H9 (cell line): Measurements from ENCODE around the gene TMEM151A. TPM values are rescaled to one million over a fixed set of nuclear protein-coding genes. Genes with fewer than 3 reads are reported as not detected.
A peak's percentile ranks its signal among the peaks of the same experiment; 100 is the strongest.

ENCODE experiments used
- DNase-seq: peaks from one replicate; pipeline ENCODE4 v3.0.0-alpha.2; 2017
- H2AFZ ChIP-seq: one replicate; pipeline ENCODE4 v1.6.1; 2013; ENCODE audit warnings: mild to moderate bottlenecking, low read length, control low read depth, moderate library complexity
- H2AK5ac ChIP-seq: 2 replicates; pipeline ENCODE4 v1.6.1; 2013; ENCODE audit warnings: low read length, control low read depth, mixed read lengths; ENCODE audit not compliant: insufficient read length
- H2BK120ac ChIP-seq: one replicate; pipeline ENCODE4 v1.6.1; 2013; ENCODE audit warnings: low read depth, mild to moderate bottlenecking, low read length, control low read depth, inconsistent platforms; ENCODE audit not compliant: poor library complexity, severe bottlenecking
- H2BK12ac ChIP-seq: 2 replicates; pipeline ENCODE4 v1.6.1; 2013; ENCODE audit warnings: low read length, control low read depth, mixed read lengths, low read depth; ENCODE audit not compliant: insufficient read length
- H2BK15ac ChIP-seq: 2 replicates; pipeline ENCODE4 v1.6.1; 2013; ENCODE audit warnings: low read depth, low read length, control low read depth
- H2BK20ac ChIP-seq: one replicate; pipeline ENCODE4 v1.6.1; 2013; ENCODE audit warnings: low read depth, mild to moderate bottlenecking, low read length, control low read depth, inconsistent platforms; ENCODE audit not compliant: poor library complexity, severe bottlenecking
- H2BK5ac ChIP-seq: 2 replicates; pipeline ENCODE4 v1.6.1; 2013; ENCODE audit warnings: low read length, control low read depth, mixed read lengths; ENCODE audit not compliant: insufficient read length
- H3K14ac ChIP-seq: 2 replicates; pipeline ENCODE4 v1.6.1; 2013; ENCODE audit warnings: low read length, control low read depth; ENCODE audit not compliant: insufficient read depth
- H3K18ac ChIP-seq: 2 replicates; pipeline ENCODE4 v1.6.1; 2013; ENCODE audit warnings: low read depth, mild to moderate bottlenecking, mixed read lengths, low read length, control low read depth; ENCODE audit not compliant: insufficient read length
- H3K23ac ChIP-seq: 2 replicates; pipeline ENCODE4 v1.6.1; 2013; ENCODE audit warnings: low read length, control low read depth, mixed read lengths, low read depth; ENCODE audit not compliant: insufficient read length
- H3K23me2 ChIP-seq: 2 replicates; pipeline ENCODE4 v1.6.1; 2013; ENCODE audit warnings: low read depth, mild to moderate bottlenecking, mixed read lengths, low read length, control low read depth; ENCODE audit not compliant: insufficient read length, poor library complexity, severe bottlenecking
- H3K27ac ChIP-seq: 2 replicates; pipeline ENCODE4 v1.5.1; 2013; ENCODE audit warnings: low read length, control low read depth, mixed read lengths, low read depth; ENCODE audit not compliant: insufficient read length
- H3K27me3 ChIP-seq: 2 replicates; pipeline ENCODE4 v1.6.1; 2013; ENCODE audit warnings: low read length, control low read depth, inconsistent platforms; ENCODE audit not compliant: insufficient read depth
- H3K4ac ChIP-seq: 2 replicates; pipeline ENCODE4 v1.6.1; 2013; ENCODE audit warnings: low read depth, mild to moderate bottlenecking, control low read depth, inconsistent platforms, low read length, moderate library complexity
- H3K4me1 ChIP-seq: 2 replicates; pipeline ENCODE4 v1.6.1; 2013; ENCODE audit warnings: low read length, control low read depth, inconsistent platforms; ENCODE audit not compliant: insufficient read depth
- H3K4me2 ChIP-seq: 2 replicates; pipeline ENCODE4 v1.6.1; 2013; ENCODE audit warnings: low read length, control low read depth, mixed read lengths; ENCODE audit not compliant: insufficient read length, insufficient read depth
- H3K56ac ChIP-seq: 2 replicates; pipeline ENCODE4 v1.6.1; 2013; ENCODE audit warnings: low read depth, mild to moderate bottlenecking, mixed read lengths, low read length, control low read depth; ENCODE audit not compliant: insufficient read length
- H3K79me1 ChIP-seq: 2 replicates; pipeline ENCODE4 v1.6.1; 2013; ENCODE audit warnings: low read depth, mild to moderate bottlenecking, moderate library complexity, low read length, control low read depth, inconsistent platforms; ENCODE audit not compliant: insufficient read depth, poor library complexity, severe bottlenecking
- H3K79me2 ChIP-seq: 2 replicates; pipeline ENCODE4 v1.6.1; 2013; ENCODE audit warnings: low read length, control low read depth, inconsistent platforms; ENCODE audit not compliant: insufficient read depth
- H3K9ac ChIP-seq: 2 replicates; pipeline ENCODE4 v1.6.1; 2013; ENCODE audit warnings: low read length, control low read depth, mixed read lengths; ENCODE audit not compliant: insufficient read length; ENCODE audit errors: extremely low read depth
- H3K9me3 ChIP-seq: one replicate; pipeline ENCODE4 v1.6.1; 2013; ENCODE audit warnings: low read depth, low read length, inconsistent platforms; ENCODE audit not compliant: control insufficient read depth
- H3T11ph ChIP-seq: one replicate; pipeline ENCODE4 v1.6.1; 2013; ENCODE audit warnings: mild to moderate bottlenecking, low read length, control low read depth, inconsistent platforms
- H4K20me1 ChIP-seq: one replicate; pipeline ENCODE4 v1.6.1; 2013; ENCODE audit not compliant: control insufficient read depth, insufficient read length, insufficient read depth
- H4K5ac ChIP-seq: 2 replicates; pipeline ENCODE4 v1.6.1; 2013; ENCODE audit warnings: low read depth, mild to moderate bottlenecking, mixed read lengths, low read length, control low read depth; ENCODE audit not compliant: insufficient read length
- H4K8ac ChIP-seq: replicated peaks from 2 replicates; pipeline ENCODE4 v1.6.1; 2013; ENCODE audit warnings: low read length, control low read depth, mixed read lengths, low read depth; ENCODE audit not compliant: insufficient read length
- H4K91ac ChIP-seq: 2 replicates; pipeline ENCODE4 v1.6.1; 2013; ENCODE audit warnings: low read depth, mild to moderate bottlenecking, moderate library complexity, mixed read lengths, low read length, control low read depth; ENCODE audit not compliant: insufficient read length
- H3K27ac Mint-ChIP-seq, 3 experiments: 2 replicates in 2 of 3; 3 replicates in 1 of 3; pipeline ENCODE4 v1.8.0; 2020 to 2021; ENCODE audit warnings: mixed read lengths in 3 of 3, mild to moderate bottlenecking in 1 of 3, moderate library complexity in 1 of 3
- H3K27me3 Mint-ChIP-seq: 2 replicates; pipeline ENCODE4 v1.8.0; 2021; ENCODE audit warnings: low read depth, mild to moderate bottlenecking, moderate library complexity, mixed read lengths
- H3K36me3 Mint-ChIP-seq, 3 experiments: 2 replicates in 2 of 3; 3 replicates in 1 of 3; pipeline ENCODE4 v1.8.0; 2020 to 2021; ENCODE audit warnings: low read depth in 3 of 3, mixed read lengths in 3 of 3; ENCODE audit not compliant: insufficient read depth in 1 of 3
- H3K4me1 Mint-ChIP-seq, 2 experiments: 2 replicates each; pipeline ENCODE4 v1.8.0; 2020; ENCODE audit warnings: mixed read lengths in 2 of 2
- H3K4me3 Mint-ChIP-seq, 2 experiments: 2 replicates in 1 of 2; 3 replicates in 1 of 2; pipeline ENCODE4 v1.8.0; 2020 to 2021; ENCODE audit warnings: mild to moderate bottlenecking in 2 of 2, mixed read lengths in 2 of 2, moderate library complexity in 1 of 2
- H3K9me3 Mint-ChIP-seq, 2 experiments: 2 replicates in 1 of 2; 3 replicates in 1 of 2; pipeline ENCODE4 v1.8.0; 2020; ENCODE audit warnings: mild to moderate bottlenecking in 2 of 2, mixed read lengths in 2 of 2, moderate library complexity in 1 of 2
- WGBS: extraction: QIAGEN DNeasy Blood & Tissue Kit; methylation state at CpG from one replicate; pipeline ENCODE4 v1.1.7; 2013; ENCODE audit warnings: missing lambda C conversion rate, low lambda C conversion rate, mixed read lengths; ENCODE audit not compliant: insufficient read length; ENCODE audit errors: extremely low coverage; 5-methylcytosine and 5-hydroxymethylcytosine counted together
- total RNA-seq: library from RNA; stranded (reverse); gene quantifications from 2 replicates; pipeline ENCODE4 v1.2.1, GENCODE V29; 2021
- TF ChIP-seq, protein P1 (sequence below): fragments of 200-600 bp; sonication (generic); conservative IDR thresholded peaks from 3 replicates; pipeline ENCODE4 v1.8.0; 2021; ENCODE audit warnings: antibody characterized with exemption, mild to moderate bottlenecking

The TMEM151A gene
- total RNA-seq, 1 experiment from 2014 or later = 1.2 TPM

DNA sequence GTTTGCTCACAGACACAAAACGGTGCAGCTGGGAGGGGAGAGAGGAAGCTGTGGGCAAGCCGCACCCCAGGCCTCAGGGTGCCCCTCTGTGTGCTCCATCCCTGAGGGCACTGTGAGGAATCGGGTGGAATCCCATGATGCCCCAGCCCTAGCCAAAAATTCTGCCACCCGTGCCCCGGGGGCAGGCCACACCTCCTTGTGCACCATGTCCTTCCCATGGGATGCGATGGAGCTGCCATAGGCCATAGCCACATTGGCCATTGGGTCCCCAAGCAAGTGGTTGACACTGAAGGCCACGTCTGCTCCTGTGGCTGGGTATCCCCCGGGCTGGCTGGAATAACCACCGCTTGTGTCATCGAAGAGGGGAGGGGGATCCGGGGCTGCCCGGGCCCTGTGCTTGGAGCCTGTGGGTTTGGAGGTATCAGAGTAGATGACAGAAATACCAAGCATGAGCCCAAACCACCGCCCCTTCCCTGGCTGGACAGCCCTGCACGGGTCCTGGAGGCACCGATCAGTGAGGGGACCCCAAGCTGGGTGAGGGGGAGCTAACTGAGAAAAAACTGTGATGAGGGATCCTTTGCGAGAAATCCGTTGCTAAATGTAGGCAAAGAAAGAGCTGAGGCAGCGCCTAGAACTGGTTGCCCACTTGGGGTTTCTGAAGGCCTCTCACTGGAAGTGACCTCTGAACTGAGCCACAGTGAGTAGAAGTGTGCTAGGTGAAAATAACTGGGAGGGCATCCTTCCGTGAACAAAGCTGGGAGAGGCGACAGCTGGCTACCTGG lies 3.6 kb upstream of the TMEM151A start:
- H3K4me1 ChIP-seq = peaks cover 6% of the 10 kb centered on the region
- no peak overlapping the region for H3T11ph ChIP-seq
- H4K91ac ChIP-seq = no peak overlapping the region
- H4K8ac ChIP-seq = no peak overlapping the region
- no peak for DNase-seq
- peak overlapping the region; percentile 13 to 86 (median 77); a peak in 3 of 7 replicates for H3K27ac Mint-ChIP-seq
- H2BK5ac ChIP-seq = no peak overlapping the region
- H3K36me3 Mint-ChIP-seq = peaks cover 2 to 9% (median 6%) of the 10 kb centered on the region in 3 experiments; a peak in 6 of 7 replicates
- no peak overlapping the region for H3K56ac ChIP-seq
- H3K23ac ChIP-seq = no peak overlapping the region
- H4K20me1 ChIP-seq = no peaks in the 10 kb centered on the region
- peaks cover 1% of the 10 kb centered on the region; the same call in 1 of the 2 replicates for H3K79me2 ChIP-seq
- peaks cover 30% of the 10 kb centered on the region for H3K27me3 Mint-ChIP-seq
- H2BK15ac ChIP-seq = no peak overlapping the region
- no peak overlapping the region for H4K5ac ChIP-seq
- no peaks in the 10 kb centered on the region; a peak in 1 of 5 replicates for H3K9me3 Mint-ChIP-seq
- H3K9me3 ChIP-seq = no peaks in the 10 kb centered on the region
- peaks cover 8% of the 10 kb centered on the region; the same call in 1 of the 2 replicates for H3K27me3 ChIP-seq
- no peak overlapping the region for H3K4ac ChIP-seq
- H3K4me3 Mint-ChIP-seq = peak overlapping the region; percentile 86 to 91
- H3K18ac ChIP-seq = no peak overlapping the region
- TF ChIP-seq, protein P1, sequence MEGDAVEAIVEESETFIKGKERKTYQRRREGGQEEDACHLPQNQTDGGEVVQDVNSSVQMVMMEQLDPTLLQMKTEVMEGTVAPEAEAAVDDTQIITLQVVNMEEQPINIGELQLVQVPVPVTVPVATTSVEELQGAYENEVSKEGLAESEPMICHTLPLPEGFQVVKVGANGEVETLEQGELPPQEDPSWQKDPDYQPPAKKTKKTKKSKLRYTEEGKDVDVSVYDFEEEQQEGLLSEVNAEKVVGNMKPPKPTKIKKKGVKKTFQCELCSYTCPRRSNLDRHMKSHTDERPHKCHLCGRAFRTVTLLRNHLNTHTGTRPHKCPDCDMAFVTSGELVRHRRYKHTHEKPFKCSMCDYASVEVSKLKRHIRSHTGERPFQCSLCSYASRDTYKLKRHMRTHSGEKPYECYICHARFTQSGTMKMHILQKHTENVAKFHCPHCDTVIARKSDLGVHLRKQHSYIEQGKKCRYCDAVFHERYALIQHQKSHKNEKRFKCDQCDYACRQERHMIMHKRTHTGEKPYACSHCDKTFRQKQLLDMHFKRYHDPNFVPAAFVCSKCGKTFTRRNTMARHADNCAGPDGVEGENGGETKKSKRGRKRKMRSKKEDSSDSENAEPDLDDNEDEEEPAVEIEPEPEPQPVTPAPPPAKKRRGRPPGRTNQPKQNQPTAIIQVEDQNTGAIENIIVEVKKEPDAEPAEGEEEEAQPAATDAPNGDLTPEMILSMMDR = no peak
- H3K27ac ChIP-seq = no peak overlapping the region
- H3K4me1 Mint-ChIP-seq = peaks cover 18 to 25% of the 10 kb centered on the region in 2 experiments
- H2AK5ac ChIP-seq = no peak overlapping the region
- no peak overlapping the region for H2BK120ac ChIP-seq
- no peaks in the 10 kb centered on the region for H3K79me1 ChIP-seq
- H2BK12ac ChIP-seq = no peak overlapping the region
- no peak overlapping the region for H2AFZ ChIP-seq
- no peak overlapping the region for H2BK20ac ChIP-seq
- peak overlapping the region; percentile 72 for H3K9ac ChIP-seq
- no CpG with 5 or more reads among the region's 20 CpGs for WGBS
- H3K23me2 ChIP-seq = peaks cover 13% of the 10 kb centered on the region
- peak overlapping the region; percentile 83; the same call in 1 of the 2 replicates for H3K14ac ChIP-seq
- peak overlapping the region; percentile 93 for H3K4me2 ChIP-seq
